Heart right ventricle (tissue), 16 donors: ENCODE data around the gene MGMT. TPM values are rescaled to one million over a fixed set of nuclear protein-coding genes. Genes with fewer than 3 reads are reported as not detected.

Experiments used
- ATAC-seq, 8 donors: fragments of 200-7000 bp; cut with Tn5 transposase; one replicate each; pipeline ENCODE4 v1.9.1; 2020; ENCODE audit warnings: mild to moderate bottlenecking in 8 of 8, moderate library complexity in 8 of 8, moderate number of reproducible peaks in 1 of 8
- DNase-seq, 2 donors: peaks; one replicate each; pipeline ENCODE4 v3.0.0-alpha.2; 2020
- H3K27ac ChIP-seq, 10 donors: fragments of 200-600 bp; sonication (generic) in 2 of 10; one replicate each; pipeline versions ENCODE4 v1.5.0 to v1.8.0; 2020 to 2022; ENCODE audit warnings: mild to moderate bottlenecking in 3 of 10
- H3K27me3 ChIP-seq, 7 donors: fragments of 200-600 bp; one replicate each; pipeline ENCODE4 v1.8.0; 2021 to 2022; ENCODE audit warnings: mild to moderate bottlenecking in 2 of 7
- H3K36me3 ChIP-seq, 9 donors: fragments of 200-600 bp; sonication (generic) in 1 of 9; one replicate each; pipeline versions ENCODE4 v1.5.0 to v1.8.0; 2020 to 2022; ENCODE audit warnings: mild to moderate bottlenecking in 2 of 9
- H3K4me1 ChIP-seq, 9 donors: fragments of 200-600 bp; sonication (generic) in 1 of 9; one replicate each; pipeline versions ENCODE4 v1.5.0 to v1.8.0; 2020 to 2022; ENCODE audit warnings: mild to moderate bottlenecking in 4 of 9
- H3K4me3 ChIP-seq, 10 donors: fragments of 200-600 bp; sonication (generic) in 2 of 10; one replicate each; pipeline versions ENCODE4 v1.5.0 to v1.8.0; 2020 to 2022; ENCODE audit warnings: mild to moderate bottlenecking in 7 of 10, moderate library complexity in 2 of 10
- H3K9me3 ChIP-seq, 11 donors: fragments of 200-600 bp in 10 of 11; sonication (generic) in 2 of 11; one replicate each; pipeline versions ENCODE4 v1.5.0 to v1.8.0; 2013 to 2022; ENCODE audit warnings: mild to moderate bottlenecking in 2 of 11, control low read depth in 1 of 11, moderate library complexity in 1 of 11
- WGBS, 2 donors: extraction: QIAGEN DNeasy Blood & Tissue Kit; methylation state at CpG; one replicate each; pipeline ENCODE4 v1.1.7; 2013; ENCODE audit warnings: inconsistent platforms in 1 of 2; 5-methylcytosine and 5-hydroxymethylcytosine counted together
- intact Hi-C, 10 donors: fragments of 100-400 bp; cut with DNase I; formaldehyde crosslinking; loops; one replicate each; pipeline versions ENCODE4 v1.11.1 to v1.14.2; 2022
- polyA plus RNA-seq, 2 donors: library from polyadenylated mRNA; stranded (reverse); fragments of 200-250 nt; gene quantifications; one replicate each; pipeline ENCODE4 v1.2.3, GENCODE V29; 2013
- total RNA-seq, 10 donors: library from RNA; stranded (reverse); fragmentation: NEBNext Ultra II Directional in 3 of 10; extraction: Animal tissue kit (Norgen Biotek cat#: 25700) in 3 of 10; gene quantifications; one replicate each; pipeline versions ENCODE4 v1.2.1 to v1.2.4, GENCODE V29; 2021 to 2023
- TF ChIP-seq, protein P1 (sequence below), 9 donors: fragments of 200-600 bp; sonication (generic) in 2 of 9; IDR thresholded peaks; one replicate each; pipeline versions ENCODE4 v1.5.0 to v1.8.0; 2021 to 2022; ENCODE audit warnings: antibody characterized with exemption in 9 of 9, mild to moderate bottlenecking in 5 of 9, moderate library complexity in 1 of 9
- donor health status: Arrhythmogenic right ventricular cardiomyopathy.
- donor health status: ischemic (EF 13 %, LVEDD 7.1; RV severe dilation, severe dysfunction).
- donor health status: healthy with polysubstance abuse.
- donor health status: DM: no; HTN: yes; CAD: no.
- donor health status: DM: no; HTN: no; CAD: no.
- donor health status: ischemic (EF 25% LVEDD 6.9; RV normal size, moderate dysfunction).
- donor health status: ischemic (EF 25% LVEDD 5.7; RV mildly dilated, moderate dysfunction).
- donor health status: healthy.
- donor health status: DM: yes; HTN: yes; CAD: no.
- donor health status: Ischemic cardiomyopathy.
- donor health status: ischemic (EF 35%, LVEDD 5.7; RV mildly dilated, moderate dysfunction).
- donor health status: nonischemic (EF 11% LVEDD 7.7; RV severe dilation, severe dysfunction).
- donor health status: DM: yes; HTN: yes; CAD: no.
- donor health status: PGD.
- donor health status: ischemic (EF 29% LVEDD 5.4; RV normal size, mild dysfunction).
- donor health status: nonischemic (EF 23%, LVEDD 6.1; RV moderate dilation, normal function).

MGMT gene
- total and polyA plus RNA-seq, 12 donors, result 8.4 to 17.8 (median 12.9) TPM

DNA sequence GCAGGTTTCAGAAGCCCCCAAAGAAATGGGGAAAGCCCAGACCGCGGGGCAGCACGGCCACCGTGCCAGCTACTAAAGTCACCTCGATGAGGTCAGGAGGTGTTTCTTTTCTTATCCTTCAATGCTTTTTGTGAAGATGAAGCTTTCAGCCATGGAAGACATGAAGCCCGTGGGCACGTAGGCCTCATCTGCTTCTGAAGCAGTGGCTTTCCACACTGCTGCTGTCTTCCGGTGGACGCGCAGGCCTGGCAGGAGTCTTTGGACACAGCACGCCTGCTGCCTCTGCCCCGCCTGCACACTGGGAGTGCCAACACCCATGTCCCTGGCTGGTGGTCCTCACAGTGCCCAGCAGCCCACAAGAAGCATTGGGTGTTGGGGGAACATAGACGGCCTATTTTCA, 311.5 kb downstream of the MGMT start:
- Histone ChIP-seq H3K27ac (no peak overlapping the region), H3K4me3 (no peak overlapping the region), H3K4me1 (no peaks in the 10 kb centered on the region), H3K36me3 (no peaks in the 10 kb centered on the region), H3K9me3 (peaks cover 0 to 4% (median 0%) of the 10 kb centered on the region in 11 donors), H3K27me3 (no peaks in the 10 kb centered on the region)
- TF ChIP-seq, protein P1, sequence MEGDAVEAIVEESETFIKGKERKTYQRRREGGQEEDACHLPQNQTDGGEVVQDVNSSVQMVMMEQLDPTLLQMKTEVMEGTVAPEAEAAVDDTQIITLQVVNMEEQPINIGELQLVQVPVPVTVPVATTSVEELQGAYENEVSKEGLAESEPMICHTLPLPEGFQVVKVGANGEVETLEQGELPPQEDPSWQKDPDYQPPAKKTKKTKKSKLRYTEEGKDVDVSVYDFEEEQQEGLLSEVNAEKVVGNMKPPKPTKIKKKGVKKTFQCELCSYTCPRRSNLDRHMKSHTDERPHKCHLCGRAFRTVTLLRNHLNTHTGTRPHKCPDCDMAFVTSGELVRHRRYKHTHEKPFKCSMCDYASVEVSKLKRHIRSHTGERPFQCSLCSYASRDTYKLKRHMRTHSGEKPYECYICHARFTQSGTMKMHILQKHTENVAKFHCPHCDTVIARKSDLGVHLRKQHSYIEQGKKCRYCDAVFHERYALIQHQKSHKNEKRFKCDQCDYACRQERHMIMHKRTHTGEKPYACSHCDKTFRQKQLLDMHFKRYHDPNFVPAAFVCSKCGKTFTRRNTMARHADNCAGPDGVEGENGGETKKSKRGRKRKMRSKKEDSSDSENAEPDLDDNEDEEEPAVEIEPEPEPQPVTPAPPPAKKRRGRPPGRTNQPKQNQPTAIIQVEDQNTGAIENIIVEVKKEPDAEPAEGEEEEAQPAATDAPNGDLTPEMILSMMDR (IDR thresholded peaks at IDR 0.05), result no peak
- WGBS, 2 donors, result 95 to 97% methylated on average over 13 of the region's 13 CpGs
- DNase-seq, result no peak
- ATAC-seq, result no peak
- intact Hi-C loops, result no loop called here

- TF ChIP-seq, protein P1 (IDR thresholded peaks at IDR 0.05), result no peak
- intact Hi-C loops, result no loop called here
- WGBS, 2 donors, result 90 to 92% methylated on average over 35 of the region's 35 CpGs
- no peak overlapping the region for H3K4me3 ChIP-seq
- no peak for ATAC-seq
- DNase-seq, result no peak
- no peaks in the 10 kb centered on the region for H3K36me3 ChIP-seq
- peaks cover 0 to 4% (median 0%) of the 10 kb centered on the region in 11 donors for H3K9me3 ChIP-seq
- H3K4me1 ChIP-seq, result no peaks in the 10 kb centered on the region
- no peaks in the 10 kb centered on the region for H3K27me3 ChIP-seq
- H3K27ac ChIP-seq, result no peak overlapping the region
These were observed 312.4 kb downstream of the MGMT start for GRCh38 chr10:129779126-129780111.

DNA sequence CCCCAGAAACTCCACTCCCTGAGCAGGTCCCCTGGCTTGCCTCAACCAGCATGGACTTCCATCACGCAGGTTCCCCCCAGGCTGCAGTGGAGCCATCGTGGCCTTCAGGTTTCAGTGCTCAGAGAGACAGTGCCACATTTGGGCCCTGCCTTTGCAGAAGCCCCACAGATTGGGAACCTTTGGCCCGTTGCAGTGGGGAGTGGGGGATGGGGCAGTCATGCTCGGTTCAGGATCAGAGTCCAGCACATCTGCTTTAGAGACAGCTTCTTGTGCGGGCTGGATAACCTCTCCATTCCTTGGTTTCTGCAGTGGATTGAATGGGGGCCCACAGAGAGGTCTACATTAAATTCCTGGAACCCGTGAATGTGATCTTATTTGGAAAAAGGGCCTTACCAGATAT, 313.2 kb downstream of the MGMT start:
- DNase-seq, result no peak
- no peaks in the 10 kb centered on the region for H3K4me1 ChIP-seq
- H3K27ac ChIP-seq, result no peak overlapping the region
- 80 to 81% methylated on average over 6 of the region's 6 CpGs for WGBS, 2 donors
- H3K36me3 ChIP-seq, result no peaks in the 10 kb centered on the region
- intact Hi-C loops, result no loop called here
- H3K27me3 ChIP-seq, result no peaks in the 10 kb centered on the region
- H3K9me3 ChIP-seq, result peaks cover 0 to 4% (median 0%) of the 10 kb centered on the region in 11 donors
- TF ChIP-seq, protein P1 (IDR thresholded peaks at IDR 0.05), result no peak
- ATAC-seq, result no peak
- no peak overlapping the region for H3K4me3 ChIP-seq

- TF ChIP-seq, protein P1 (IDR thresholded peaks at IDR 0.05), result no peak
These were observed 314.1 kb downstream of the MGMT start for GRCh38 chr10:129780901-129781795.

More at GRCh38 chr10:129780901-129781795, 314.1 kb downstream of the MGMT start:
- Histone ChIP-seq H3K4me1 (no peaks in the 10 kb centered on the region), H3K4me3 (no peak overlapping the region), H3K9me3 (peaks cover 0 to 4% (median 0%) of the 10 kb centered on the region in 11 donors), H3K36me3 (no peaks in the 10 kb centered on the region), H3K27ac (no peak overlapping the region), H3K27me3 (no peaks in the 10 kb centered on the region)
- ATAC-seq (no peak), DNase-seq (no peak)
- WGBS, 2 donors, result 96% methylated on average over 20 of the region's 20 CpGs
- intact Hi-C loops, result no loop called here
